Stimulated activated CD4-positive, alpha-beta T cell treated with anti-CD3 and anti-CD28 coated beads, Interleukin-2, amount 100 ng/mL, for 48 hours (primary cell): Measurements from ENCODE around the gene ALG1.
A peak's percentile ranks its signal among the peaks of the same experiment; 100 is the strongest.
"Not testable (repeated sequence)": the region's sequence is repeated elsewhere in the genome, so short reads cannot be mapped to it uniquely, and the experiment has no call there.

Source experiments
- DNase-seq, 2 donors: peaks; one replicate each; pipeline ENCODE4 v3.0.0-alpha.2; 2020

ALG1 gene

GRCh38 chr16:5103296-5104032 lies 31.8 kb downstream of the ALG1 start:
- DNase-seq = not testable (repeated sequence)

GRCh38 chr16:5105039-5105438 lies 33.4 kb downstream of the ALG1 start:
- not testable (repeated sequence) for DNase-seq

GRCh38 chr16:5108505-5109158 lies 37.0 kb downstream of the ALG1 start:
- DNase-seq = no peak

GRCh38 chr16:5110933-5111332 lies 39.3 kb downstream of the ALG1 start:
- not testable (repeated sequence) for DNase-seq

GRCh38 chr16:5116780-5117295 lies 45.2 kb downstream of the ALG1 start:
- not testable (repeated sequence) for DNase-seq

GRCh38 chr16:5117300-5118087 lies 45.9 kb downstream of the ALG1 start:
- peak; percentile 2 to 7 for DNase-seq

GRCh38 chr16:5131467-5132004 lies 59.9 kb downstream of the ALG1 start:
- not testable (repeated sequence) for DNase-seq

GRCh38 chr16:5132915-5133600 lies 61.4 kb downstream of the ALG1 start:
- not testable (repeated sequence) for DNase-seq

- DNase-seq = not testable (repeated sequence)
Measured at GRCh38 chr16:5134739-5135452, 63.3 kb downstream of the ALG1 start.
